Middle frontal gyrus (tissue), 1 donor: ENCODE results near the gene CTBP1.
"Not testable (repeated sequence)": the region's sequence is repeated elsewhere in the genome, so short reads cannot be mapped to it uniquely, and the experiment has no call there.

Source experiments
- DNase-seq: peaks from one replicate; pipeline ENCODE4 v3.0.0-alpha.2; 2015; ENCODE audit warnings: low spot score; ENCODE audit errors: extremely low spot score

CTBP1 gene

GRCh38 chr4:1248245-1249147, at the start of gene CTBP1:
Gene CTBP1, minus strand, starts transcription at chr4:1249130. Its CDS starts 7,799 bp downstream, at chr4:1241331.
- peak; percentile 69 for DNase-seq

DNA sequence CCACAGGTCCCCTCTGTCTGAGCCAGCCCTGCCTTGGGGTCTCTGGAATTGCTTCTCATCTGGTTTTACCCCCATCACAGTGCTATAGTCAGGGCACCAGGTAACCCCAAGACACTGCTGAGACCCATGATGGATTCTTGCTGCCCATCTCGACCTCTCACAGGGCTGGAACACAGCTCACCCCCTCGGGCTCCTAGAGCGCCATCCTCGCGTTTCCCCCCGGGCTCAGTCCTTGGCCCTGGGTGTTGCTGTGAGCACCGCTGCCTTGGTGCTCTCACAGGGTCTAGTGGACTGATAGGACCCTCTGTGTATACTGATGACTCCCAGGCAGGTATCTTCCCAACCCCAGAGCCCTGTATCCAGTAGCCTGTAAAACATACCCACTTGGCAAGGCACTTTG, 49.5 kb upstream of the CTBP1 start:
- no peak for DNase-seq

DNA sequence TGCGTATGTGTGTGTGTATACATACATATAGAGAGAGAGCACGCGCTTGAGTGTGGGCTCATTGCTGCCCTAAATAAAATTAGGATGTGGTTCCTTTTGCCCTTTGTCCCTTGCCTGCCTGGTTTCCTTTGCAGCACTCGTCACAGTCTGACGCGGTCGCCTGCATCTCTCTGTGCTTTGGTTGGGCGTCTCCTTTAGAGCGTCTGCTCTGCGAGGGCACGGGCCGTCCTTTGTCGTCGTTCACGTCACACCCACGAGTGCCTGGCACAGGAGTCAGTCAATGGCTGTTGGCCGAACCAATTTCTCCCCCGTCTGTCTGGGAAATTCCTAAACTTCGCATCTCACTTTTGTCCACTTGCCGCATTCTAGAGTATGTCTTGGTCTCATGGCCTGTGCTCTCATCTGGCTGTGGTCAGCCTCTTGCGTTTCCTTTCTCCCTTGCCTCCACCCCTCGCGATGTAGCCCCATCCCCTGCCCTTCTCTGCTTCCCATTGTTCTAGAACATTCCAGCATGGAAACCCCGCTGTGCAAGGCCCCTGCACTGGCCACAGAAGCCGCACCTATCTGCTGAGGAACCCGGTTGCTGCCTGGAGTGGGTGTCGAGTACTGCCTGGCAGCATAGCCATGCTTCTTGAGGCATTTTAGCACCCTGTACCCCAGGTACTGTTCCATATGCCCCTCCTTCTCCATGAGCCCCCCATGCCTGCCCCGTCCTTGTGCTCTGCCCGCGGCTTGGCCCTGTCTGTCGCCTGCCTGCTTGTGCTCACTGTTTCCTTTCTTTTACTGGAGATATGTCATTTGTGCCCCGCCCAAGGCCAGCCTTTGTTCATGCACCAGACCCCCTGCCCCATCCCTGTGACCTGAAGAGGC, 48.8 kb upstream of the CTBP1 start:
- no peak for DNase-seq

DNA sequence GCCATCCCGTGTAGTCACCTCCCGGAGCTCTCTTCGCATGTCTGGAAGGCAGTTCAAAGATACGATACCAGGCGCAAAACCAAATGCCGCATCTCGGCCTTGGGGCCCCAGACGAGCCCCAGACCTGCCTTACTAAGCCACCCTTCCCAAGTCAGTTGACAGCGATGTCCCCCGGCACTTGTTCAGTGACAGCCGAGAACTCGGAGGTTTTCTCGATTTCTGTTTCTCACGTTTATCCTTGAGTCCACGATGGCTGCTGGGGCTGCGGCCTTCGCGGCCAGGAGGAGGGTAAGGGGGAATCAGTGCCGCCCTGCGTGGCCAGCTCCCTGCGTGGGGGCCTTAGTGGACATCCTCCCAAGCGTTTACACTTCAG, 48.1 kb upstream of the CTBP1 start:
- no peak for DNase-seq

- DNase-seq, result no peak
These were observed 47.5 kb upstream of the CTBP1 start for GRCh38 chr4:1296324-1297022.

- no peak for DNase-seq
These were observed 46.6 kb upstream of the CTBP1 start for GRCh38 chr4:1295405-1296055.

DNA sequence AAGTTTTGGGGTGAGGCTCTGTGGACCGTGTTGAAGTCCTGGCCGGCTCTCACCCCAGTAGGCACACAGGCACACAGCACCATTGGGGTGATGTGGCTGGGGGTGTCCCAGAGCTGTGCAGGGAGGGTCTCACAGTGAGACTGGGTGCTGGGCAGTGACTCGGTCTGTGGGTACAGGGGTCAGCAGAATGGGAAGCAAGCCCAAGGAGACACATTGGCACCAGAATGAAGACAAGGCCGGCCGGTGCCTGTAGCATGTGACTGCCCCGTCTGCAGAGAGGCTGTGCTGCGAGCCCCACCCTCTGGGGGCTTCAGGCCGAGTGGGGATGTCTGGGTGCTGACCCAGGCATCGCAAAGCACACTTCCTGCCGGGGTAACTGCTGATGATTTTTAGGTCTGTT, 46.0 kb upstream of the CTBP1 start:
- no peak for DNase-seq

GRCh38 chr4:1294424-1294823, 45.5 kb upstream of the CTBP1 start:
- no peak for DNase-seq

DNA sequence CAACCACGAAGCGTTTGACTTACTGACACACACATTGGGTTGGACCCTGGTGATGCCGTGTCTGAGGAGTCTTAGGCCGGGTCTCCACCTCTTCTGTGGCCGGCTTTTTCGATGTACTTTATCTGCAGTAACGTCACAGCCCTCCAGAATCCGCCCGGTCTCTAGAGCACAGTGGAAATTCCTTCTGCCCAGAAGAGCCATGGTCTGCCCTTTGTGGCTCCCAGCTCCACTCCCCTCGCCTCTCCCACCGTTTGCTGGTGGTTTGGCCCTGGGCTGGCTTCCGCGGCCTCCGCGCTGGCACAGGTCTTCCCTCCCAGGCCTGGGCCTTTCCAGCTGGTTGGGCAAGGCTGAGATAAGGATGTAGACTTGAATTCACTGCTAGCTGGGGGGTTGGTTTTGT, 45.1 kb upstream of the CTBP1 start:
- no peak for DNase-seq

DNA sequence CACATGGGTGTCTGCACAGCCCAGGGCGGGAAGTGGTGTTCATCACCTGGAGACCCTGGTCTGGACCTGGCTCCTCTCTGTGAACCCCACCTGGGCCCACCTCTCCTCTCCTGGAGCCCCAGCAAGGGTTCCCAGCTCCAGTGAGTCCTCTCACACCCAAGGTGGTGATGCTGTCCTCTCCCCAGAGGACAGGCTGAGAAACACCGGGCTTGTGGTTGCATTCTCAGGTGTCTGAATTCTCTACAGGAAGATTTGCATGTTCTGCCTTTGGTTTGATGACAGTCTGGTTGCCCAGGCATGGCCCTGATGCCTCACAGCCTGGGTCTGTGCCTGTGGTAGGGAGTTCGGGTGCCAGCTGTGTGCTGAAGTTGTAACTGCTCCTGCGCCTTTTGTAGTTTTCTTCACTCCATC, 44.6 kb upstream of the CTBP1 start:
- no peak for DNase-seq

- DNase-seq, result not testable (repeated sequence)
These were observed 43.7 kb upstream of the CTBP1 start for GRCh38 chr4:1292703-1293011.

- no peak for DNase-seq
These were observed 43.2 kb upstream of the CTBP1 start for GRCh38 chr4:1291996-1292702.

DNA sequence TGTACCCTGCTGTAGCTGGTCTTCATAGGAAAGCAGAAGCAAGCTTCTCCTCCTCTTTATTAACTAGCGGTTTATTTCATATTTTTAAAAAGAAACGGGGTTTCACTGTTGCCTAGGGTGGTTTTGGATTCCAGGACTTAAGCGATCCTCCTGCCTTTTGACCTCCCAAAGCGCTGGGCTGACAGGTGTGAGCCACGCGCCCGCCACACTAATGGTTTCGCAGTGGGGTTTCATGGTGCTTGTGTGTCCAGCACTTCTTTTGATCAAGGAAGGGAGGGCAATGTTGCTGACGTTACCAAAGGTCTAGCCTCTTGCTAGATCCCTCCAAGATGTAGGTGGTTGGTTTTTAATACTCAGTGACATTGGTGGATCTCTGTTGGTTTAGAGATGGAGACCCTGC, 42.2 kb upstream of the CTBP1 start:
- DNase-seq, result no peak

DNA sequence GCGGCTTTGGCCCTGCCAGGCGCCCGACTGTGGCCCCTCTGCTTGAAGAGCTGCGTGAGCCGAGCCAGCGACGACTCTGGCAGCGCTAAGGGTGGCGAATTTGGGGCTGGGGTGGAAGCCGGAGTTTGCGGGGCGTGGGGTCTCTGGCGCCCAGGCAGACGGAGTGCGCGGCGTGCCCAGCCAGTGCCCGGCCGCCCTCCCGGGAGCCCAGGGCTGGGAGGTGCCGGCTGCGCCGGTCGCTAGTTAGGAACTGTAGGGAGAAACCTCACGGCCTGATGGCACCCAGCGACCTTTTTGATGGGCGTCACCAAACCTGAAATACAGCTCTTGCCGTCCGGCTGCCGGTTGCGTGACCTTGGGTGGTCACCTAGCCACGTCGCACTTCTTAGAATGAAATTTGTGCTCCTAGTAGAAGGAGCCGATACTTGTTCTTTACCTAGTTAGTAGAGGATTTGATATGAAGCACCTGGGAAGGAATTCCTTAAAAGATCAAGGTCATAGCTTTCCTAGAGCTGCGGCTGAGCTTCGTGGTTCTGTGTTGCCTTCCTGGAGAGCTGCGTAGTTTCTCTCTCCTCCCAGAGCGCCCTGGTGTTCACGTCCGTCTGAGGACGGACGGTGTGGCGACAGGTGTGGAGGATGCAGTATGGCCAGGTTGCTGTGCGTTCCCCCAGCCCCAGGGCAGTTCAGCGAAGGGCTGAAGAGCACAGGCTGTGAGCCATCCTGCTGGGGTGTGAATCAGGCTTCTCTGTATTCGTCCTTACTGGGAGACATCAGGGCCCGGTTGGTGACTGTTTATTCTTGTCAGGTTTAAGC, 41.4 kb upstream of the CTBP1 start:
- DNase-seq, result no peak

DNA sequence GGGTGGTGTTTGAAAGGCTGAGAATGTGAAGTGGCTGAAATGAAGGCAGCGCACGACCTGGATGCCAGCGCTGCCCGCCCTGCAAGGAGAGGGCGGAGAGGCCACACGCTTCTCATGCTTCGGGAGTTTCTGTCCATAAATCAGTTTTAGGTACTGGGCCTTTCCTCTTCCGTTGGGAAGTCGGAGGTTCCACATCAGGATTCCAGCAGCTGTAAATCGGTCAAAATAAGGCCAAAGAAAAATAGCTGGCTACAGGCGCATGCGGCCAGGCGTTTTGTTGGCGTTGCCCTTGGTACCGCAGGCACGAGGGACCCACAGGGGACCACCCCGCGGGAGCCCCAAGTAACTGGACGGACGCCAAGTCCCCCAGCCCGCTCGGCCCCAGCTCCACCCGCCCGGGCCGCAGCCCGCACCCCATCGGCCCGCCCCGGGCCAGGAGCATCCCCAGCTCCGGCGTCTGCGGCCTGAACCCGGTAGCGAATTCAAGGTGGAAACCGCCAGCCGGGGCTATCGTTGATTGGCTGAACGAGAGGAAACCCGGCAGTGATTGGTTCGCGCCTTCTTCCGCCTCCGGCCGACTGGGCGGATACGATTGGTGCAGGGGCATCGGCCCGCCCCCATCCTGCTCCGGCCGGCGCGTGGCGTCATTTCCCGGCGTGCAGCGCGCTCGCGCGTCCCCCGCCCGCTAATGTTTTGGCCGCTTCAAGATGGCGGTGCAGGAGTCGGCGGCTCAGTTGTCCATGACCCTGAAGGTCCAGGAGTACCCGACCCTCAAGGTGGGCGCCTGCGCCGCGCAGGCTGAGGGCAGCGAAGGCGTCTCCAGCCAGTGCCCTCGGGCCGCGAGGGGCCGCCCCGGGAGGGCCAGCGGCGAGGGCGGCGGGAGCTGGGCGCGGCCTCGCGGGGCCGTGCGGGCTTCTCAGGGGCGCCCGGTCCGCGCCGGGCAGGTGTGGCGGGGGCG, 40.6 kb upstream of the CTBP1 start, which contains the start of gene MAEA:
MAEA (plus strand) TSS at position 685 of the 958 bp plus-strand sequence; CDS start at position 708, 23 bp downstream.
- peak; percentile 95 for DNase-seq

- no peak for DNase-seq
These were observed 39.9 kb upstream of the CTBP1 start for GRCh38 chr4:1288786-1289185.

- no peak for DNase-seq
These were observed 37.0 kb upstream of the CTBP1 start for GRCh38 chr4:1285790-1286553.
